Measurements from ENCODE around the gene HBA2.
"Not testable (repeated sequence)": the region's sequence is repeated elsewhere in the genome, so short reads cannot be mapped to it uniquely, and the experiment has no call there.

Gene HBA2

GRCh38 chr16:191831-192230 lies 19.2 kb downstream of the HBA2 start:
- TF ChIP-seq, protein P1, sequence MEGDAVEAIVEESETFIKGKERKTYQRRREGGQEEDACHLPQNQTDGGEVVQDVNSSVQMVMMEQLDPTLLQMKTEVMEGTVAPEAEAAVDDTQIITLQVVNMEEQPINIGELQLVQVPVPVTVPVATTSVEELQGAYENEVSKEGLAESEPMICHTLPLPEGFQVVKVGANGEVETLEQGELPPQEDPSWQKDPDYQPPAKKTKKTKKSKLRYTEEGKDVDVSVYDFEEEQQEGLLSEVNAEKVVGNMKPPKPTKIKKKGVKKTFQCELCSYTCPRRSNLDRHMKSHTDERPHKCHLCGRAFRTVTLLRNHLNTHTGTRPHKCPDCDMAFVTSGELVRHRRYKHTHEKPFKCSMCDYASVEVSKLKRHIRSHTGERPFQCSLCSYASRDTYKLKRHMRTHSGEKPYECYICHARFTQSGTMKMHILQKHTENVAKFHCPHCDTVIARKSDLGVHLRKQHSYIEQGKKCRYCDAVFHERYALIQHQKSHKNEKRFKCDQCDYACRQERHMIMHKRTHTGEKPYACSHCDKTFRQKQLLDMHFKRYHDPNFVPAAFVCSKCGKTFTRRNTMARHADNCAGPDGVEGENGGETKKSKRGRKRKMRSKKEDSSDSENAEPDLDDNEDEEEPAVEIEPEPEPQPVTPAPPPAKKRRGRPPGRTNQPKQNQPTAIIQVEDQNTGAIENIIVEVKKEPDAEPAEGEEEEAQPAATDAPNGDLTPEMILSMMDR (conservative IDR thresholded peaks at IDR 0.05), result no peak
- H3K27ac ChIP-seq, result no peak overlapping the region

- H3K27ac ChIP-seq, result no peak overlapping the region
- TF ChIP-seq, protein P1 (conservative IDR thresholded peaks at IDR 0.05), result no peak
Measured at GRCh38 chr16:192686-193085, 20.0 kb downstream of the HBA2 start.

DNA sequence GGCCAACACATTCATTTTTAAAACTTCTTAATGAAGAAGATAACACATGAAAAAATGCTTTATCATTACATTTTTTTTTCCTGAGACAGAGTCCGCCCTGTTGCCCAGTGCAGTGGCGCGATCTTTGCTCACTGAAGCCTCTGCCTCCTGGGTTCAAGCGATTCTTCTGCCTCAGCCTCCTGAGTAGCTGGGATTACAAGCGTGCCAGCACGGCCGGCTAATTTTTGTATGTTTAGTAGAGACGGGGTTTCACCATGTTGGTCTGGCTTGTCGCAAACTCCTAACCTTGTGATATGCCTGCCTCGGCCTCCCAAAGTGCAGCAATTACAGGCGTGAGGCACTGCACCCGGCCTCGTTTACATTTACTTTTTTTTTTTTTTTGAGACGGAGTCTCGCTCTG lies 20.8 kb downstream of the HBA2 start:
- H3K27ac ChIP-seq, result no peak overlapping the region
- TF ChIP-seq, protein P1 (conservative IDR thresholded peaks at IDR 0.05), result no peak

GRCh38 chr16:194516-194915 lies 21.8 kb downstream of the HBA2 start:
- TF ChIP-seq, protein P1 (conservative IDR thresholded peaks at IDR 0.05), result no peak
- H3K27ac ChIP-seq, result no peak overlapping the region

GRCh38 chr16:200388-200787 lies 27.7 kb downstream of the HBA2 start:
- H3K27ac ChIP-seq, result no peak overlapping the region
- TF ChIP-seq, protein P1 (conservative IDR thresholded peaks at IDR 0.05), result no peak

- TF ChIP-seq, protein P1 (conservative IDR thresholded peaks at IDR 0.05), result no peak
- no peak overlapping the region for H3K27ac ChIP-seq
Measured at GRCh38 chr16:203246-203645, 30.6 kb downstream of the HBA2 start.

DNA sequence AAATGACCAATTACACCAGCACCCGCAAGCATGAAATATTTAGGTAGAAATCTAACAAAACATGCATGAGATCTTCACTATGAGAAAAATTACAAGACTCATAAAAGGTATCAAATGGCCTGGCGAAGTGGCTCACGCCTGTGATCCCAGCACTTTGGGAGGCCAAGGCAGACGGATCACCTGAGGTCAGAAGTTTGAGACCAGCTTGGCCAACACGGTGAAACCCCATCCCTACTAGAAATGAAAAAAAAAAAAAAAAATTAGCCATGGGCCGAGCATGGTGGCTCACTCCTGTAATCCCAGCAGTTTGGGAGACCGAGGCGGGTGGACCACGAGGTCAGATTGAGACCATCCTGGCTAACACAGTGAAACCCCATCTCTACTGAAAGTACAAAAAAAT lies 31.4 kb downstream of the HBA2 start:
- not testable (repeated sequence) for H3K27ac ChIP-seq

- H3K27ac ChIP-seq, result not testable (repeated sequence)
Measured at GRCh38 chr16:209359-209758, 36.7 kb downstream of the HBA2 start.

- H3K27ac ChIP-seq, result not testable (repeated sequence)
Measured at GRCh38 chr16:211631-212180, 39.0 kb downstream of the HBA2 start.
